Stromal cell of bone marrow (primary cell): ENCODE results near the gene BUB1B.

Experiments used
- DNase-seq: peaks from one replicate; pipeline ENCODE4 v3.0.0-alpha.2; 2012; ENCODE audit warnings: low read depth

BUB1B gene

GRCh38 chr15:40241269-40242212, 80.7 kb downstream of the BUB1B start:
- DNase-seq: no peak

GRCh38 chr15:40242213-40242599, 81.3 kb downstream of the BUB1B start:
- no peak for DNase-seq

DNA sequence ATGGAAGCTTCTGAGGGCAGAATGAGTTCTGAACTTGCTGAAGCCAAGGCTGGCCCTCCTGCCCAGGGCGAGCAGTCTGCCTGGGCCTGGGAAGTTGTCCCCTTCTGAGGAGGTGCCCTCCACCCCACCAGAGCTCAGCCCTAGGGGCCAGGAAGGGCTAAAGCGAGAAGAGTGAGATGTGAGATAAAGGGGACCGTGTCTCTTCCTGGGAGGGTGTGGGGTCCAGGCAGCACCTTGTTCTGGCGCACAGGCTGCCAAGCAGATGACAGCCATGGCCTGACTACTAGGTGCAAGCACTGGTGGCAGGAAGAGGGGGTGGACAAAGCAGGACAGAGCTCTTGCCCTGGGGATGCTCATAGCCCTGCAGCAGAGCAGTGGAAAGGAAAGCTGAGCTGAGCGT, 81.7 kb downstream of the BUB1B start:
- DNase-seq: no peak

DNA sequence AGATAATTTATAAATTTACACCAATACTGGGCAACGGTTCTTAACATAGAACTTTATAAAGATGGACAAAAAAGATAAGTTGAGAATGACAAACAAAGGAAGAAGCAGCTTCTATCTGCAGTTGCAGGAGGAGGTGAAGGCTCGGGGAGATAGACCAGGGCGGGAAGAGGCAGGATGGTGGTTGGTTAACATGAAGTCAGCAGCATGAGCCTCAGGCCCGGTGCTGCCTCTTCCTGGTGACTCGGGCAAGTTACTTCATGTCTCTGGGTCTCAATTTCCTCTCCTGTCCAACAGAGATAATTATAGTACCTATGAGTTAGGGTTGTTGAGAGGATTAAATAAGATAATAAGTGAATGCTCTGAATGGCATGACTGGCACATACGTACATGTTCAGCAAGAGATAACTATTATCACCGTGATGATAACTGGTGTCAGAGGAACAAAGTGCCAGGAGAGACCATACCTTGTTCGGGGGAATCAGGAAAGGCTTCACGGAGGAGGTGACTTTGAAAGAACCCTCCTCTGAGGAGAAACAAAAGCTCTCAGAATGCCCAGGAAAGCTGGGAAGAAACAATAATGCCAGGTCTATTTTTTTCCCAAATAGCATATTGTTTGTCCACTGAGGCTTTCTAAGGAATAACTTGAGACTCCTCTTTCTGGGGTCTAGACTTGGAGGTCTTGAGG, 82.4 kb downstream of the BUB1B start:
- DNase-seq: no peak

DNA sequence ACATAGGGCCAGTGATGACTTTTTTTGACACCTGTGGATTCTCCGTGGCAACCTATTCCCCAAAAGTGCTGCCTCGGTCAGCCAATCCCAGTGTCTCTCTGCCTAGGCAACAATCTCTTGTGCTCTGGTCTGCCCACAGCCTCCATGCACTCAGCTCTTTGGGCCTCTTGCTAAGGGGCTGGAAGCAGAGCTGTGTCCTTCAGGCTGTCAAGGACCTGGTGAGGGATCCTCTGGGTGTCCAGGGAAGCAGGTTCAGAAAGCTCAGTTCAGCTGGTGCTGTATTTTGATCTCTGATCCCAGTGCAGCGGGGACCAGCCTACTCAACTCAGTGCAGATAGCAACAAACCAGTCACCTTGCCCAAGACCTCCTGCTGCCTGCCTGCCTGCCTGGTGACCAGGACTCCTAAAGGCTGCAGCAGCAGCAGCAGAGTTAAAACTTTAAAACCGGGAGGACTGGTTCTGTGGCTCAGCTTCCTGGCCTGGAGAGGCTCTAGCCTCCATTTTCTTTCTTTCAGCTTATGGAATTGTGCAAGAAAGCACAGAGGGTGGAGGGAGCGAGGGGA, 84.2 kb downstream of the BUB1B start:
- DNase-seq: no peak

- DNase-seq: no peak
These were observed 85.0 kb downstream of the BUB1B start for GRCh38 chr15:40245666-40246450.

DNA sequence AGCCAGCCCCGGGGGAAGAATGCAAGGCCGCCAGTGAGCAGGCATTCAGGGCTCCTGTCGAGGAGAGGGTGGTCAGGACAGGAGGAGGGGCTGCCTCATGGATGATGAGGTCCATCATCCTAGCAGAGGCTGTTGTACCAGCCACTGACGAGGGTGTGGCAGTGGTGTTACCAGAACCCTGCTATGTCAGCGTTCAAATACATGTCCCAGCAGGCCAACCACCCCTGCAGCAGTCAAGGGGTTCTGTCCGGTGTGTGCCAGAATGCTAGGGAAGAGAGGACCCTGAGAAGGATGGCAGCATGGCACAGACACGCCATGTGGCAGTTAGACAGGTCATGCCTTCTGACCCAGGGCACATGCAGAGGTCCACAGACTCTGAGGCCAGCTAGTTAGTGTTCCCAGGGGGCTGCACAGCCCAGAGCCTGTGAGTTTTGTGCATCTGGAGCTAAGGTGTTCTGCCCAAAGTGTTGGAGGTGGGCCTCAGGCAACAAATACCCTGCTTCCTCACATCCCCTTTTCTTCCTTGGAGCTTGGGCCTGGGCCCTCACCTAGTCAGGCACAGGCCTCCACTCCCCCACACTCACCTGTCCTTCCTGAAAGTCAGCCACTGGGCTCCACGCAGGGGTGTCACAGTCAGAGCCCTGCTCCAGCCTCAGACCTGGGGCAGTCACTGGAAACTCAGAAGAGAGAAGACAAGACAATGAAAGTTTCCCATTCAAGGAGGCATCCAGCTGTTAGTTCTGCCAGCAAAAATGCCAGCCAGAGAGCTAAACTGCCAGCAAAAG, 85.8 kb downstream of the BUB1B start:
- no peak for DNase-seq

GRCh38 chr15:40247406-40247971, 86.6 kb downstream of the BUB1B start:
- no peak for DNase-seq

DNA sequence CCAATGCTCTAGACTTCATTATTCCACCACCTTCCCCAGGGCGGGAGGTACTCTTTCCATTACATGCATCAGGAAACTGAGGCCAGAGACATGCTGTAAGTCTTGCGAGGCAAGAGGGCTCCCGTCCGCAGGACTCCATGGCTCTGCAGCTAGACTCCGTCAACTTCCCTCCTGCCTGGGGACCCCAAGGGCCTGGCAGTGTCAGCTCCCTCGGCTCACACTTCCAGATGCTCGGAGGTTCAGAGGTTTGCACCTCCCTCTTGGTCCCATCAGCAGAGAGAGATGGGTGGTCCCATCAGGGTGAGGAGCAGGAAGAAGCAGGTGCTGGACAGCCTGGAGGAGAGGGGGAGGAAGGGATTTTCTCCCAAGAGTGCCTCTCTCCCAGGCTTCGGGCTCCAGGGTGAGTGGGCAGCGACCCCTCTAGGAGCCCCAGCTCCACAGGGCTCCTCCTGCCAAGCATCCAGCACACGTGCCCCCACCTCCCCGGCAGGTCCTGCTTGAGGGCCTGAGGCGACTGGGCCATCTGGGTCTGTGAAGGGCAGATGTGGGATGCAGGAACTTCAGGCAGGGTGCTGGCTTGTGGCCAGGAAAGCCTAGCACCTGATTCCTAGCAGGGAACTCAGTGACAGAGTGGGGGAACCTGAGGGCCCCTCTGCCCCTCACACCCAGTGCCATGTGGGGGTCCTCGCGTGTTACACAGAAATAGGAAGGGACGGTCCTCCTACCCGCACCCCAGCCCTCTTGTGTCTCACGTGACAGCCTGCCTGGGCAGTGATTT, 87.3 kb downstream of the BUB1B start:
- no peak for DNase-seq

- DNase-seq: no peak
These were observed 88.8 kb downstream of the BUB1B start for GRCh38 chr15:40249477-40250303.

- no peak for DNase-seq
These were observed 89.4 kb downstream of the BUB1B start for GRCh38 chr15:40250304-40250656.

DNA sequence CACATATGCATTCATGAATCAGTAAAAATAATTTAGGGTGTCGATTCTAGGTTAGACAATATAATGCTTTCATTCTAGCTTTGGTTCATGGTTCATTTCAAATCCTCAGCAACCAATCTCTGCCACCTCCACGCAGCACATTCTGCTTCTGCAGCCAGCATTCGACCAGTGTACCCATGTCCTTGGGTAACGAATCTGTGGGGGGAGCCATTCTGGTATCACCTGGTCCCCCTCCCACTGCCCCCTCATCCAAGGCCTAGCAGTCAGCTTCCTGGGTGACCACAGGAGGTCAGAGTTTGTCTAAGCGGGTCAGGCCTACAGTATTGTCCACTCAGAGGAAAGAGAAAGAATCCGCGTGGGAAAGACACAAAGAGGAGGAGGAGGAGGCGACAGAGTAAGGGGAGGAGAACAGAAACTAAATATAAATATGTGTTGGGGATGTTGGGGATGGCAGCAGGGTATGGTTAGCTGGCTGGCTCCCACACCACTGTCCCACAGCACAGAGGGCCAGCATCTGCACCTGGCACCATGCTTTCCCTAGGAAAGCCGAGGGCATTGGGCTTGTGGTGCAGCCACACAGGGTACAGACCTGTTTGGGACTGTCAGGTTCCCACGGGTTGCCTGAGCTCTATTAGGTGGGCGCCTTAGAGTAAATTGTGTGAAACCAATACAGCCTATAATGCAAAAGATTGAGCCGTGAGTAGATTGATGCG, 90.1 kb downstream of the BUB1B start:
- no peak for DNase-seq

- DNase-seq: no peak
These were observed 90.7 kb downstream of the BUB1B start for GRCh38 chr15:40251486-40252140.

DNA sequence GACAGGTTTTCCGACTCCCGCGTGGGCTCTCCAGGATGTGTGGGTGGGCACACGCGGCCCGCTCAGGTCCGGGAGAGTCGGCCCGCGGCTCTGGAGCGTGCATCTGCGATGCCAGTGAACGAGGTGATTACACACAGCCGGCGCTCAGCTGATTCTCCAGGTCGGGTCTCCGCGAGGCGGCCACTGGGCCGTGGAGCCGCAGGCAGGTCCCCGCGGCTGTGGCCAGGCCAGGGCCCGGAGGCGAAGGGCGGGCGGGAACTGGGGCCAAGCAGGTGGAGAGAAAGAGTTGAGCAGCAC, 91.2 kb downstream of the BUB1B start:
- DNase-seq: no peak

DNA sequence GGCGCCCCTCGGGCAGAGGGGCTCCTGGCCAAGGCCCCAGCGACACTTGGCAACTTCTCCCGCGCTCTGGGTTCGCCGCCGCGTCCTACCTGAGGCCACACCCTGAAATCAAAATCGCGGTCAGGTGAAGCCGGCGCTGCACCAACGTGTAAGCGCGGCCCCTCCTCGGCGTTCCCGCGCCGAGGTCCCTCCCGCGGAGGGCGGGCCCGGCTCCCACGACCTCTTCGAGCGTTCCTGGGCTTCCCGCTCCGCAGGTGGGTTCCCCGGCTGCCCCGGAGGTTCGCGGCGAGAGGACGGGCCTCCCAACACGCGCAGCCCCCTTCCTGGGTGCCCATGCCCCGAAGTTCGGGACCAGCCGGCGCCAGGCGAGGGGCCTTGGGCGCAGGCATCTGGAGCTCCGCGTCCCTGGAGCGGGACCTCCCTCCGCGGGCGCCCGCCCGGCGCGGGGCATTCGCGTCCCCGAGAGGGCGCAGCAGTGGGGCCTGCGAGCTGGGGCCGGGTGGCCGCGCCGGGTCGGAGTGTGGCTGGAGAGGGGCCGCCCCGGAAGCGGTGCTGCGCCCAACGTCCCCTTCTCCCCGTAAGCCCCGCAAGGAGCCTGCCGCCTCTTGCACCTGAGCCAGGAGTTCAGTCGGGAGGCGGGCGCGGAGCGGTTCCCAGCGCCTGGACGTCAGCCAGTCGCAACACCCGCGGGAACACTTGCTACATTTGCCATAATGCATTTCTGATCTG, 91.7 kb downstream of the BUB1B start:
- DNase-seq: no peak

- DNase-seq: no peak
These were observed 92.4 kb downstream of the BUB1B start for GRCh38 chr15:40253167-40253790.

- no peak for DNase-seq
These were observed 93.6 kb downstream of the BUB1B start for GRCh38 chr15:40254452-40254851.
